Naive thymus-derived CD8-positive, alpha-beta T cell (primary cell): ENCODE data around the gene C6orf62. TPM values are rescaled to one million over a fixed set of nuclear protein-coding genes. Genes with fewer than 3 reads are reported as not detected.
"Not testable (repeated sequence)": the region's sequence is repeated elsewhere in the genome, so short reads cannot be mapped to it uniquely, and the experiment has no call there.

ENCODE experiments used
- ATAC-seq, 2 donors: fragments of 150-1000 bp; cut with Tn5 transposase in 1 of 2; sonication (Bioruptor Pico), chemical (Tn5 transposase) in 1 of 2; 1 replicate in 1 of 2; 2 replicates in 1 of 2; pipeline ENCODE4 v1.10.0; 2021; ENCODE audit warnings: mild to moderate bottlenecking in 2 of 2, moderate library complexity in 2 of 2
- POLR2A ChIA-PET: fragments of 350-600 bp; sonication (Branson Sonifier 250); formaldehyde crosslinking; loops from one replicate; lab custom pipeline; 2021; ENCODE audit warnings: antibody characterized with exemption; lab: Charles Lee
- DNase-seq, 10 donors: peaks; one replicate each; pipeline versions ENCODE4 v3.0.0 to v3.0.0-alpha.2; 2020 to 2022
- H3K27ac Mint-ChIP-seq, 10 donors: one replicate each; pipeline ENCODE4 v1.8.0; 2020 to 2022; ENCODE audit warnings: mild to moderate bottlenecking in 10 of 10, mixed read lengths in 10 of 10, moderate library complexity in 4 of 10, inconsistent platforms in 1 of 10
- H3K27me3 Mint-ChIP-seq, 5 donors: one replicate each; pipeline ENCODE4 v1.8.0; 2021 to 2022; ENCODE audit warnings: mixed read lengths in 5 of 5
- H3K36me3 Mint-ChIP-seq, 3 donors: one replicate each; pipeline ENCODE4 v1.8.0; 2020 to 2022; ENCODE audit warnings: mixed read lengths in 3 of 3, mild to moderate bottlenecking in 2 of 3, inconsistent platforms in 1 of 3
- H3K4me1 Mint-ChIP-seq, 4 donors: one replicate each; pipeline ENCODE4 v1.8.0; 2021 to 2022; ENCODE audit warnings: mixed read lengths in 4 of 4
- H3K4me3 Mint-ChIP-seq, 10 donors: one replicate each; pipeline ENCODE4 v1.8.0; 2020 to 2022; ENCODE audit warnings: mild to moderate bottlenecking in 10 of 10, mixed read lengths in 10 of 10, moderate library complexity in 6 of 10, inconsistent platforms in 1 of 10
- H3K9me3 Mint-ChIP-seq, 9 donors: one replicate each; pipeline ENCODE4 v1.8.0; 2020 to 2022; ENCODE audit warnings: mixed read lengths in 9 of 9, mild to moderate bottlenecking in 3 of 9, inconsistent platforms in 1 of 9, moderate library complexity in 1 of 9
- polyA plus RNA-seq, 3 donors: library from polyadenylated mRNA; unstranded; fragments of 300-500 nt; fragmentation: Illumina TruSeq; gene quantifications; one replicate each; pipeline ENCODE4 v1.2.3, GENCODE V29; 2021
- total RNA-seq, 8 experiments: library from RNA in 2 of 8; stranded (reverse) in 2 of 8; gene quantifications; one replicate each; pipeline ENCODE4 v1.2.3 and lab custom pipeline; 2021 to 2026

Gene C6orf62
- 100 to 1,000 TPM; 188 to 190 TPM for total RNA-seq
- polyA plus RNA-seq: 100 to 1,000 TPM in 2 of 3 donors, 10 to 100 TPM in 1; 81.5 to 126 (median 101) TPM
- 125 to 234 (median 150) reads per million in 6 experiments for total RNA-seq (lab: John Stamatoyannopoulos, UW)

DNA sequence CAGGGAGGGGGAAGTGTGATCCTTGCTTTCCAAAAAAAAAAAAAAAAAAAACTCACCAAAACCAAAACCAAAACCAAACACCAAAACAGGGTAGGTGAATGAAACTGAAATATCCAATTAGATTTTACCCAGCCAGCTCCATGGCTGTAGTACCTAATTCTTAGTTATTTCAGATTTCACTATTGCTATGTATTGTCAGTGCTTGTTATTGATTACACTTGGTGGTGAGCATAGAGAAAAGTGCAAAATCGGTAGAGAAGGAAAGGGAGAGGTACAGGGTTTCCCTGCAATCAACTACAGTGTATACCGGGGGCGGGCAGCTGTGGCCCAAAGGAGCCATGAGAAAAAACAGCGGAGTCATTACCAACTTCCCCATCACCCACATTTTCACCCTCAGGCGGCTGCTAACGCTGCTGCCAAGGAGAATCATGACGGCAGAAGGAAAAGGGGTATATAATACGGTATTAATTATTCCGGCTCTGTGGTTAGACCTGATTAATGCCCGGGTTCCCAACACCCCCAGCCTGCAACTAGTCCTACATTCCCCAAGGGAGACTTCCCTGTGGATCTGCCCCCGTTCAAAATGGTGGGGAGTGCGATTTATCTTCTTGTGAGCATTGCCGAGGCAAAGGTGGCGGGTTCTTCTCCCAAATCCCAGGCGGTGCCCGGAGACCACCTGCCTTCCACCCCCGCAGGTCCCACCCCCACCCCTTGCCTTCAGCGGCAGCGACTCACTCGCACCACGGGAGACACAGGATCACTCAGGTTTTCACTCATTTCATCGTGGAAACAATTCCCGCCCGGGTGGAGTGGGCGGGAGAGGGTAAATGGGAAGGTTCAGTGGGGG is at the start of gene C6orf62:
C6orf62 (minus strand) TSS at position 30 of the 847 bp plus-strand sequence. CDS start 486 bp downstream, outside the sequence.
- Mint-ChIP-seq H3K4me3 (peak within 1 kb of the TSS; percentile 90 to 100 (median 96)), H3K27ac (peak within 1 kb of the TSS; percentile 96 to 100 (median 99)), H3K4me1 (peaks cover 21 to 64% (median 52%) of the 10 kb centered on the region in 4 donors), H3K27me3 (no peaks in the 10 kb centered on the region), H3K9me3 (peaks cover 0 to 2% (median 0%) of the 10 kb centered on the region in 9 donors), H3K36me3 (peaks cover 8 to 45% (median 23%) of the 10 kb centered on the region in 3 donors)
- DNase-seq (peak; percentile 14 to 69 (median 40)), ATAC-seq (no peak)
- POLR2A ChIA-PET: interaction anchor here (0.8 to 3.6 kb wide), 9 partner anchors 9 to 420 kb away, joined by 3 to 22 read pairs (median 6); partner anchors contain the start of genes ACOT13, ALDH5A1 and TDP2

DNA sequence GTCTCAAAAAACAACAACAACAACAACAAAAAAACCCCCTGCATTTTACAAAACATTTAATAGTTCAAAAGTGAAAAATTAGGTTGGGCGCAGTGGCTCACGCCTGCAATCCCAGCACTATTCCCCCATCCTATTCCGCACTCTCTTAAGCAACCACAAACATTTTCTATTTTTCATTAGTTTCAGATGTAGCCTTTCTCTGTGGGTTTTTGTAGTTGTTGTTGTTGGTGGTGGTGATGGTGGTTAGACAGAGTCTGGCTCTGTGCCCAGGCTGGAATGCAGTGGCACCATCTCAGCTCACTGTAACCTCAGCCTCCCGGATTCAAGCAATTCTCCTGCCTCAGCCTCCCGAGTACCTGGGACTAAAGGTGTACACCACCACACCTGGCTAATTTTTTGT is 49.4 kb upstream of the C6orf62 start:
- Mint-ChIP-seq H3K36me3 (no peaks in the 10 kb centered on the region), H3K27ac (no peak overlapping the region), H3K27me3 (no peaks in the 10 kb centered on the region), H3K4me1 (peaks cover 2 to 8% (median 4%) of the 10 kb centered on the region in 4 donors), H3K4me3 (no peak overlapping the region), H3K9me3 (no peaks in the 10 kb centered on the region)
- no peak for ATAC-seq
- DNase-seq: no peak
- POLR2A ChIA-PET: no interaction called here

DNA sequence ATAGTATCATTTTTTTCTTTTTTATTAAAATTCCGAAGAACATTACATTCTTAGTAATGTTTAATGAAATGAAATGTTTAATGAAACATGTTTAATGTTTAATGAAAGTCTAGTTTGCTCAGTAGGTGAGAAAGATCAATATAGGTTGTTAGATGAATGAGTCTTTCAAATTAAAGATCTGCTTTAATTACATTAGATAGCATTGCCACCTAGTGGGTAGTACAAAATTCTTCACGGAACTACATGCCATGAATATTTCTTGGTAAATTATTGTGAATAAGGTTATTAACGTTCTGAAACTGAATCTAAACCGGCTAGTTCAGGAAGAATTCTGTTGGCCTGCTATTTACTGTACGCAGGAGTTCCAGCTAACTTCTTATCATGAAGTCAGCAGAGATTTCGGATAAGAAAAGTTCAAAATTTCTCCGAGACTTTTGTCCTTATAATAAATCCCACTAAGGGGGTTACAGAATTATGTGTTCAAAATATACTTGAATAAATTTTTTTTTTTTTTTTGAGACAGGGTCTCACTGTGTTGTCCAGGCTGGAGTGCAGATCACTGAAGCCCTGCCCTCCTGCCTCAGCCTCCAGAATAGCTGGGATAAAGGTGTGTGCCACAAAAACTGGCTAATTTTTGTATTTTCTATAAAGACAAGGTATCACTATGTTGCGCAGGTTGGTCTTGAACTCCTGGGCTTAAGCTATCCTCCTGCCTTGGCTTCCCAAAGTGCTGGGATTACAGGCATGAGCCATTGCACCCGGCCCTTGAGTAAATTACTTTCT is 47.9 kb upstream of the C6orf62 start:
- POLR2A ChIA-PET: interaction anchor here (0.6 kb wide), 1 partner anchor 39 kb away, joined by 3 read pairs; no protein-coding TSS in a partner anchor
- ATAC-seq: peak; percentile 56 to 72
- no peaks in the 10 kb centered on the region for H3K36me3 Mint-ChIP-seq
- peak in 3 of 10 donors; percentile 41 to 44 (median 43) for DNase-seq
- H3K9me3 Mint-ChIP-seq: no peaks in the 10 kb centered on the region
- H3K4me1 Mint-ChIP-seq: peaks cover 2 to 8% (median 6%) of the 10 kb centered on the region in 4 donors
- H3K27me3 Mint-ChIP-seq: no peaks in the 10 kb centered on the region
- no peak overlapping the region for H3K4me3 Mint-ChIP-seq
- no peak overlapping the region for H3K27ac Mint-ChIP-seq

DNA sequence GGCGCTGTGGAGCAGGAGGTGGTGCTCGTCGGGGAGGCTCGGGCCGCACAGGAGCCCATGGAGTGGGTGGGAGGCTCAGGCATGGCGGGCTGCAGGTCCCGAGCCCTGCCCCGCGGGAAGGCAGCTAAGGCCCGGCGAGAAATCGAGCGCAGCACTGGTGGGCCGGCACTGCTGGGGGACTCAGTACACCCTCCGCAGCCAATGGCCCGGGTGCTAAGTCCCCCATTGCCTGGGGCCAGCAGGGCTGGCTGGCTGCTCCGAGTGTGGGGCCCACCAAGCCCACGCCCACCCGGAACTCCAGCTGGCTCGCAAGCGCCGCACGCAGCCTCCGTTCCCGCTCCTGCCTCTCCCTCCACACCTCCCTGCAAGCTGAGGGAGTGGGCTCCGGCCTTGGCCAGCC is 47.0 kb upstream of the C6orf62 start:
- H3K27me3 Mint-ChIP-seq, H3K9me3 Mint-ChIP-seq, POLR2A ChIA-PET, DNase-seq, H3K27ac Mint-ChIP-seq, H3K36me3 Mint-ChIP-seq, H3K4me1 Mint-ChIP-seq, H3K4me3 Mint-ChIP-seq, ATAC-seq: not testable (repeated sequence)

DNA sequence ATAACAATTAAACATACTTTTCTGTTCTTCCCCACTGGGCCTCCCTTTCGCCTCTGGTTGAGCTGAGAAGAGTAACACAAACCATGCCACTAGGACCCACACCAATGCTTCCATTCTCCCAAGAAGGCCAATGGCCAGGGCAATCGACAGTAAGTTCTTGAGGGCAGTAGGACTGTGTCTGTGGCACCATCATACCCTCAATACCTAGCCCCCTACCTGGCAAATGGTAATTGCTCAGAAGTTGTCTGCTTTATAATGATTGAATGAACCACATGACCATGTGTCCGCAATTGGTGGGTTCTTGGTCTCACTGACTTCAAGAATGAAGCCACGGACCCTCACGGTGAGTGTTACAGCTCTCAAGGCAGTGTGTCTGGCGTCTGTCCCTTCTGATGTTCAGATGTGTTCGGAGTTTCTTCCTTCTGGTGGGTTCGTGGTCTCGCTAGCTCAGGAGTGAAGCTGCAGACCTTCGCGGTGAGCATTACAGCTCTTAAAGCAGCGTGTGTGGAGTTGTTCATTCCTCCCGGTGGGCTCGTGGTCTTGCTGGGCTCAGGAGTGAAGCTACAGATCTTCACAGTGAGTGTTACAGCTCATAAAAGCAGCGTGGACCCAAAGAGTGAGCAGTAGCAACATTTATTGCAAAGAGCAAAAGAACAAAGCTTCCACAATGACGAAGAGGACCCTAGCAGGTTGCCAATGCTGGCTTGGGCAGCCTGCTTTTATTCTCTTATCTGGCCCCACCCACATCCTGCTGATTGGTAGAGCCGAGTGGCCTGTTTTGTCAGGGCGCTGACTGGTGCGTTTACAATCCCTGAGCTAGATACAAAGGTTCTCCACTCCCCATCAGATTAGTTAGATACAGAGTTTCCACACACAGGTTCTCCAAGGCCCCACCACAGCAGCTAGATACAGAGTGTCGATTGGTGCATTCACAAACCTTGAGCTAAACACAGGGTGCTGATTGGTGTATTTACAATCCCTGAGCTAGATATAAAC is 46.2 kb upstream of the C6orf62 start:
- POLR2A ChIA-PET, ATAC-seq, H3K27me3 Mint-ChIP-seq, DNase-seq, H3K9me3 Mint-ChIP-seq, H3K36me3 Mint-ChIP-seq, H3K4me1 Mint-ChIP-seq: not testable (repeated sequence)
- H3K27ac Mint-ChIP-seq: peak overlapping the region in 1 of 10 donors; percentile 18
- peak overlapping the region in 2 of 10 donors; percentile 20 to 28 for H3K4me3 Mint-ChIP-seq

DNA sequence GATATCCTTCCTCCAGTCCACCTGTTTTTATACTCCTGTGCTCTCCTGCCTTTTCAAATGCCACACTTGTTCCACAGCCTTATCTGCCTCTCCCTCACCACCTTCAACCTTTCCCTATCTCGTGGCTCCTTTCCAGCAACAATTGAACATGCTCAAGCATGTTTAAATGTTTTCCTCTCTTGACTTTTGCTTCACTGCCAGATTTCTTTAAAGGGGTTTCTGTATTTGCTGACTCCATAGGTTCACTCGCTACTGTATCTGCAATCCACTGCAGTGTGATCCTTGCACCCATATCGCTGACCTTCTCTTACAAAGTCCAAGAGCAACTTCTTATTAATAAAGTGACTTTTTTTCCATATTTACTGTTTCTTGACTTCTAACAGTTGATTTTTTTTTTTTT is 44.6 kb upstream of the C6orf62 start:
- DNase-seq (no peak), ATAC-seq (no peak)
- no peaks in the 10 kb centered on the region for H3K27me3 Mint-ChIP-seq
- H3K9me3 Mint-ChIP-seq: no peaks in the 10 kb centered on the region
- peaks cover 4 to 10% (median 7%) of the 10 kb centered on the region in 4 donors for H3K4me1 Mint-ChIP-seq
- no peak overlapping the region for H3K27ac Mint-ChIP-seq
- H3K36me3 Mint-ChIP-seq: no peaks in the 10 kb centered on the region
- H3K4me3 Mint-ChIP-seq: no peak overlapping the region
- POLR2A ChIA-PET: interaction anchor here (0.6 kb wide), 1 partner anchor 32 kb away, joined by 3 read pairs; no protein-coding TSS in a partner anchor

DNA sequence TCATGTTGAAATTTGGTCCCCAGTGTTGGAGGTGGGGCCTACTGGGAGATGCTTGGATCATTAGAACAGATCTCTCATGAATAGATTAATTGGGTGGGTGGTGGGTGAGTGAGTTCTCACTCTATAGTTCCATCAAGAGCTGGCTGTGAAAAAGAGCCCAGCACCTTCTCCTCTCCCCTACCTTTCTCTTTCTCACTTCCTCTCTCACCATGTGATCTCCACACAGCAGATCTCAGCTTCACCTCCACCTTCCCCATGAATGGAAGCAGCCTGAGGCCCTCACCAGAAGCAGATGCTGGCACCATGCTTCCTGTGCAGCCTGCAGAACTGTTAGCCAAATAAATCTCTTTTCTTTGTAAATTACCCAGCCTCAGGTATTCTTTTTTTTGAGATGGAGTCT is 42.9 kb upstream of the C6orf62 start:
- no peak for ATAC-seq
- Mint-ChIP-seq H3K27ac (no peak overlapping the region), H3K27me3 (no peaks in the 10 kb centered on the region), H3K9me3 (no peaks in the 10 kb centered on the region), H3K36me3 (no peaks in the 10 kb centered on the region), H3K4me1 (peaks cover 4 to 10% (median 7%) of the 10 kb centered on the region in 4 donors), H3K4me3 (no peak overlapping the region)
- POLR2A ChIA-PET: no interaction called here
- DNase-seq: no peak

DNA sequence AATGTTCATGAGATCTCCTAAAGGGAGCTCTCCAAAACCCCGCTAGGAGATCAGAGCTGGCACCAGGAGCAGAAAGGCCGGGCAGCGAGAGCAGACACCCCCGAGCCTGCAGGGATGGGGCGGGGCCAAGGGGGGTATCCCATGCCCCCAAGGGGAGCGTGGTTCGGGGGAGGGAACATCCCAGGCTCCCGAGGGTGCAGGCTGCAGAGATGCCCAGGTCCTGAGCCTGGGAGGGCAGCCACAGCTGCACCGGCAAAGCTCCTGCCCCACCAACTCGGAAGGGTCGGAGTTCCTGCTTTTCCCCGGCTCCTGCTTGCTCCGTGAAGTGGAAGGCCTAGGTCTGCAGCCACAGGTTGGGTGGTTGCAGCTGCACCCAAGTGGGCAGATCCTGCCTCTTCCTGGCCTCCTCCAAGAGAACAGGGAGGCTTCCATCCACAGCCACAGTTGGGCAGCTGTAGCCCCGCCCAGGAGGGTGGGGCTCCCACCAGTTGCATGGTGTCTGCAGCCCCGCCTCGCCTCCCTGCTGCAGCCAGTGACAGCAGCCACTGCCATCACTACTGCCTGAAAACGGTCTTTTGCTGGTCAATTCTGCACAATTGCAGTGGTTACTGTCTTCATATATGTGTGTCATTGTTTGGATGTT is 42.4 kb upstream of the C6orf62 start:
- POLR2A ChIA-PET: no interaction called here
- ATAC-seq (no peak), DNase-seq (no peak)
- Mint-ChIP-seq H3K9me3 (no peaks in the 10 kb centered on the region), H3K36me3 (no peaks in the 10 kb centered on the region), H3K27me3 (no peaks in the 10 kb centered on the region), H3K4me3 (no peak overlapping the region), H3K27ac (no peak overlapping the region), H3K4me1 (peaks cover 4 to 10% (median 7%) of the 10 kb centered on the region in 4 donors)

DNA sequence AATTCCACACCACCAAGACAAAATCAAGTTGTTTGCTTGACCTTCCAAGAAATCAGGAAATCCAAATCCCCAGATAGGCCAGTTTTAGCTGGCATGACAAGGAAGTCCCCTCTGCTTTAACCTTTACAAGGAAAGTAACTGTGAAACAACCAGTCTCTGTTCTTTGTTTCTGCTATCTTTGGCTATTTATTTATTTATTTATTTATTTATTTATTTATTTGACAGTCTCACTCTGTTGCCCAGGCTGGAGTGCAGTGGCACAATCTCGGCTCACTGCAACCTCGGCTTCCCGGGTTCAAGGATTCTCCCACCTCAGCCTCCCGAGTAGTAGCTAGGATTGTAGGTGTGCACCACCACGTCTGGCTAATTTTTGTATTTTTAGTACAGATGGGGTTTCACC is 41.3 kb upstream of the C6orf62 start:
- Mint-ChIP-seq H3K4me1 (peaks cover 4 to 9% (median 5%) of the 10 kb centered on the region in 4 donors), H3K27ac (peak overlapping the region in 1 of 10 donors; percentile 41), H3K9me3 (no peaks in the 10 kb centered on the region), H3K27me3 (no peaks in the 10 kb centered on the region), H3K4me3 (no peak overlapping the region), H3K36me3 (no peaks in the 10 kb centered on the region)
- DNase-seq: no peak
- POLR2A ChIA-PET: interaction anchor here (1.7 kb wide), 1 partner anchor 39 kb away, joined by 4 read pairs; no protein-coding TSS in a partner anchor
- no peak for ATAC-seq

DNA sequence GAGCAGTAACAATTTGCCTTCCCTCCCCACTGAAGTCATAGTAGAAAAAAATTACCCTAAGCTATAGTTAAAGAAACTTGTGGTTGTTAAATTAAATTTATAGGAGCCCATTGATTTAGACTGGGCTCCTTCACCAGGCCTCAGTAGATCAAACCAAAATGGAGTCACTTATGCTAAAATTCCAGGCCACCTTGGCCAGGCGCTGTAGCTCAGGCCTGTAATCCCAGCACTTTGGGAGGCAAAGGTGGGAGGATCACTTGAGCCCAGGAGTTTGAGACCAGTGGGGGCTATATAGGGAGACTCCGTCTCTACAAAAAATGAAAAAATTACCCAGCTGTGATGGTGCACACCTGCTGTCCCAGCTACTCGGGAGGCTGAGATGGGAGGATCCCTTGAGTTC is 40.8 kb upstream of the C6orf62 start:
- DNase-seq (no peak), ATAC-seq (no peak)
- no peaks in the 10 kb centered on the region for H3K27me3 Mint-ChIP-seq
- no peak overlapping the region for H3K4me3 Mint-ChIP-seq
- POLR2A ChIA-PET: interaction anchor here (1.7 kb wide), 1 partner anchor 38 kb away, joined by 4 read pairs; no protein-coding TSS in a partner anchor
- H3K27ac Mint-ChIP-seq: no peak overlapping the region
- H3K9me3 Mint-ChIP-seq: no peaks in the 10 kb centered on the region
- no peaks in the 10 kb centered on the region for H3K36me3 Mint-ChIP-seq
- peaks cover 0 to 7% (median 2%) of the 10 kb centered on the region in 4 donors for H3K4me1 Mint-ChIP-seq

DNA sequence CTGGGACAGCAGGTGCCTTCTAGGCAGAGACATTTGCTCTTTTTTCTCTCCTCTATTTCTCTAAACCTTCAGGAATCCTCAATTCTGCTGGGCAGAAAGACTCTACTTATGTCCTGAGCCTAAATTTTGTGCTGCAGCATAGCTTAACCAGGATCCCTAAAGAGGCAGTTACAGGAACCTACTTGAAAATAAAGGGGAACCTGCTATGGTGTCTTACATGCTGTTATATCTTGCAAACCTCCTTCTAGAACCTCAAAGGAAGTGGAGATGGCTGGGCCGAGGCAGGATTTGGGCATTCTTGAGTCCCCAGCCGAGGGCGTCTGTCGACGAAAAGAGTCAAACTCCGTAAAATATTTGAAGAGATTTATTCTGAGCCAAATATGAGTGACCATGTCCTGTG is 38.7 kb upstream of the C6orf62 start:
- Mint-ChIP-seq H3K27ac (no peak overlapping the region), H3K27me3 (no peaks in the 10 kb centered on the region), H3K4me1 (peaks cover 0 to 5% (median 2%) of the 10 kb centered on the region in 4 donors)

More for the DNA sequence above, 38.7 kb upstream of the C6orf62 start:
- Mint-ChIP-seq H3K4me3 (no peak overlapping the region), H3K36me3 (peaks cover 0 to 5% (median 2%) of the 10 kb centered on the region in 3 donors), H3K9me3 (peaks cover 0 to 10% (median 3%) of the 10 kb centered on the region in 9 donors)
- POLR2A ChIA-PET: no interaction called here
- no peak for DNase-seq
- no peak for ATAC-seq
